ENCODE measurements around the gene ZNF133.
"Not testable (repeated sequence)": the region's sequence is repeated elsewhere in the genome, so short reads cannot be mapped to it uniquely, and the experiment has no call there.

The ZNF133 gene

DNA sequence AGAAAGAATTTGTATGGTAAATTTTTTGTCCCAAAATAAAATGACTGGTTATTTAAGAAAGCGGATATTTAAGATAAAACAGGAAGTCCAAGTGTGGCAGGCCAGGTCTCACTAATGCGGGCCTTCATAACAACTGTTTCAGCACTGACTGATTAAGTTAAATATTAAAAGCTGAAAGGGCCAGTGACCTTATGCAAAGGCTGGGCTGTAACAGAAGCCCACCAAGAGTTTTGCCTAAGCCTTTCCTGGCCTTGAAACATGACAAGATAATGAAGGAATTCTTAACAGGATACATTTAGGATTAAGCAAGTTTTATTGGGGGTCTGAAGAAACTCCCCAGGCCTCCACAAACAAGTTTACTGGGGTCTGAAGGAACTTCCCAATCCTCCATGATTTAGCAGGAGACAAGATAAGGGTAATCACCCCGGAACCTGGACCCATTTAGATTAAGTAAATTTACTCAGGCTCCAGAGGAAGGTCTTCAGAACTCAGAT lies 36.3 kb downstream of the ZNF133 start:
- in situ Hi-C loops (cut with HindIII; ENCODE audit: low pct_ligation_motif_present, low pct_unique_long_range_greater_than_20kb, low sequenced_read_pairs) = no loop called here
- peak; percentile 5 for DNase-seq

DNA sequence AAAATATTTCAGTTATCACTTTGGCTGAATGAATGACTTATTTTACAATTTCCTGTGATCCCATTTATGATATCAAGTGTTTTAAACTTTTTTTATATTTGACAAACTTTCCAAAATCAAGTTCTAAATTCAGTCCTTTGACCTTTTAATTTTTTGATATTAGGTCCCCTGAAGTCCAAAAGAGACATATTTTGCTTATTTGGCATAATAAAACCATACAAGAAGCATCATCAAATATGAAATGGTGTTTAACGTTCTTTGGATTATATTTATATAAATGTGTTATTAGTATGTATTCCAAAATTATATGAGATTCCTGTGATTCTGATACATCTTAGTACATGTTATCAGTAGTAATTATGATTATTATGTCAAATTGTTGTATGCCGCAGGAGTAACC lies 38.7 kb downstream of the ZNF133 start:
- in situ Hi-C loops (cut with HindIII; ENCODE audit: low pct_ligation_motif_present, low pct_unique_long_range_greater_than_20kb, low sequenced_read_pairs) = no loop called here
- DNase-seq = no peak

DNA sequence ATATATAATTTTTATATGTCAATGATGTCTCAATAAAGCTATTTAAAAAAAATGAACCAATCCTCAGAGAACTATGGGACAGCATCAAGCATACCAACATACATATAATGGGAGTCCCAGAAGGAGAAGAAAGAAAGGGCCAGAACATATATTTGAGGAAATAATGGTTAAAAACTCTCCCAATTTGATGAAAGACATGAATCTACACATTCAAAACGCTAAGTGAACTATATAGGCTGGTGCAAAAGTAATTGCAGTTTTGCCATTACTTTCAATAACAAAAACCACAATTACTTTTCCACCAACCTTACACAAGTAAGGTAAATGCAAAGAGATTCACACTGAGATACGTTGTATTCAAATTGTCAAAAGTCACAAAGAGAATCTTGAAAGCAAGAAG lies 43.4 kb downstream of the ZNF133 start:
- no peak for DNase-seq
- in situ Hi-C loops (cut with HindIII; ENCODE audit: low pct_ligation_motif_present, low pct_unique_long_range_greater_than_20kb, low sequenced_read_pairs) = no loop called here

DNA sequence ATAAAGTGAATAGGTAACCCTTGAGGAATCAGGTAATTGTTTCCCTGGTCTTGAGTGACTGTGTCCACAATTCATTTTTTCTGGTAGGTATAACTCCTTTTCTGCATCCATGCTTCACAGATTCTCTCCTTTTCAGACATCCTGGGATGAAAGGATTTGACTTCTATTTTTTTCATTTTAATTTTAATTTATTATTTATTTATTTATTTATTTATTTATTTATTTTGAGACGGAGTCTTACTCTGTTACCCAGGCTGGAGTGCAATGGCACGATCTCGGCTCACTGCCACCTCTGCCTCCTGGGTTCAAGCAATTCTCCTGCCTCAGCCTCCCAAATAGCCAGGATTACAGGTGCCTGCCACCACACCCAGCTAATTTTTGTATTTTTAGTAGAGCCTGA lies 61.4 kb downstream of the ZNF133 start:
- DNase-seq; in situ Hi-C loops (cut with HindIII; ENCODE audit: low pct_ligation_motif_present, low pct_unique_long_range_greater_than_20kb, low sequenced_read_pairs): not testable (repeated sequence)

DNA sequence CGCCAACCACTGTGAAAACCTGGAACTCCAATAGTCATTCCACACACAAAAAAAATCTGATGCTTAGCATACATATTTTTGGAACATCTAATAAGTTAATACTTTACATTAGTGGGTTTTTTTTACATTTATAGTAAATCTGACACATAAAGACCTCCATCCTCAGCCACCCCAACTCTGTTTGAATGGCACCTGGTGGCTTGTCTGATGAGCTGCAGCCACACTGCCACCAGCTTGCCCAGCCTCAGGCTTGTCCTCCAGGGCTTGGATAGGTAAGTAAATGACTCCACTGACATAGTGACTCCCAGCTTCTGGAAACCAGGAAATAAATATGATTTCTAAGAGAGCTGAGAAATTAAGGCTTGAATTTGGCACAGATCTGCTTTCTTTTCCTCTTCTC lies 71.5 kb downstream of the ZNF133 start:
- in situ Hi-C loops (cut with HindIII; ENCODE audit: low pct_ligation_motif_present, low pct_unique_long_range_greater_than_20kb, low sequenced_read_pairs) = no loop called here
- DNase-seq = no peak

DNA sequence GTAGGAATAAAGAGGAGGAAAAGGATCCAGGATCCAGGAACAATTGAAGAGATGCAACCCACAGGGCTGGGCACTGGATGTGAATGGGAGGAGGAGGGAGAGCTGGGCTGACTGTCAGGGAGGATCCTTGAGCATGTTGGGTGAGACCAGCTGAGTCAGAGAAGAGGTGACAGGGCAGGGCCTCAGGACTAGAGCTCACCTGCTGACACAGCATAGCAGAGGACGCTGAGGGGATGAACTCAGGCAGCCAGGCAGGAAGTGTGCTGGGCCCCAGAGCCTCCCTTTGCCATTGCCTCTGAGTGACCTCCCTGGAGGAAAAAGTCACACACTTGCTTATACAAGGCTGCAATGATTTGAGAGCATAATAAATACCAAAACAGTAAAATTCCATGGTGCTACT lies 72.3 kb downstream of the ZNF133 start:
- no peak for DNase-seq
- in situ Hi-C loops (cut with HindIII; ENCODE audit: low pct_ligation_motif_present, low pct_unique_long_range_greater_than_20kb, low sequenced_read_pairs) = no loop called here

DNA sequence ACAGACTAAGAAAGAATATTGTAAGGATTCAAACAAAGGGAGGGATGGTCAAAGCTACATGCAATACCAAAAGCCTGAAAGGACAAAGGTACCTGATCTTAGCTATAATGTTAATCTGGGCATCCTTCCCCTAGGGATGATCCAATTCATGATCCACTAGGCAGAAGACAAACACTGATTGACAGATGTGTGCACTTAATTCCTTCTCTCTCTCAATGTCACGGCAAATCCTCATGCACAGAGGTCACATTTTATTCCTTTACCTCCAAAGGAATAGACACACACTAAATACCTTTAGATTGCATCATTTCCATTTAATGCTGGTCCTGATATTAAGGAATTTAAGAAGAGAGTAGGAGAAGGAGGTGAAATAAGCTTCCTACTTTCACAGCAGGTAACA lies 73.4 kb downstream of the ZNF133 start:
- in situ Hi-C loops (cut with HindIII; ENCODE audit: low pct_ligation_motif_present, low pct_unique_long_range_greater_than_20kb, low sequenced_read_pairs) = no loop called here

DNA sequence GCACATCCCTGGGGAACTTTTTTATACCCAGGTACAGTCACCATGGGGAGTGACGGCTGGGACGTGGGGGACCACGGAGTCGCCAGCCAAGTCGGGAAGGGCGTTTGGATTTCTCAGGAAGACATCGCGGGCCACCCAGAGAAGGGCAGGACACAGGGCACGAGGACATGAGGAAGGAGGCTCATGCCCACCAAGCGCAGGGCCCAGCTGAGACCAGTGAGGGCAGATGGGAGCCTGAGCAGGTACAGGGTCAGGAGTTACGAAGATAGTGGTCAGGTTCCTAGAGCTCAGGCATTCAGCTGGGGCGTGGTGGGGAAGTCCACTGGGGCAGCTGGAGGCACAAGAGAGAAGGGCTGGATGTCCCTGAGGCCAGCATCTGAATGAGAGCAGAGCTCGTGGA lies 74.6 kb downstream of the ZNF133 start:
- no peak for DNase-seq
- in situ Hi-C loops (cut with HindIII; ENCODE audit: low pct_ligation_motif_present, low pct_unique_long_range_greater_than_20kb, low sequenced_read_pairs) = no loop called here

More for the DNA sequence above, 73.4 kb downstream of the ZNF133 start:
- DNase-seq = no peak

DNA sequence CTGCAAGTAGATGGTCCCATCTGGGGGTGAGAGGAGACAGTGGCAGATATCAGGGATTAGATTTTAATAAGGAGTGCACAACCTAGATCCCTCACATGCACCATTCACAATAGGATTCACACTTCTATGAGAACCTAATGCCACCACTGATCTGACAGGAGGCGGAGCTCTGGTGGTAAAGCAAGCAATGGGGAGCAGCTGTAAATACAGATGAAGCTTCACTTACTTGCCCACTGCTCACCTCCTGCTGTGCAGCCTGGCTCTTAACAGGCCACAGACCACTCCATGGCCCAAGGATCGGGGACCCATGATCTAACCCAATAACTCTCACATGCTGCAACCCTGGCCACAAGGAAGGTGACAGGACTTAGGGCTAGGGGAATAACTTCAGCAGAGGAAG lies 75.4 kb downstream of the ZNF133 start:
- in situ Hi-C loops (cut with HindIII; ENCODE audit: low pct_ligation_motif_present, low pct_unique_long_range_greater_than_20kb, low sequenced_read_pairs) = no loop called here

DNA sequence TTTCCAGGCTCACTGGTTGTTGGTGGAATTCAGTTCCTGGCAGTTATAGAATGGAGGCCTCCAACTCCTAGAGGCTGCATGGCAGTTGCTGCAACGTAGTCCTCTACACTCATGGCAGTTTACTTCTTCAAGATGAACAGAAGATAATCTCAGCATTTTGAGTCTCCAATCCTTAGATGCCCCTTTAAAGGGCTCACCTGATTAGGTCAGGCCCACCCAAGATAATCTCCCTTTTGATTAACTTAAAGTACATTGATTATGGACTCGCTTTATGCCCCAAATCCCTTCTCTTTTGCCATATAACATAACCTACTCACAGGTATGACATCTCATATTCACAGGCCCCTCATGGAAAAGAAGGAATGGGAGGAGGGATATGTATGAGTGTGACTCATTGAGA lies 76.4 kb downstream of the ZNF133 start:
- DNase-seq = no peak
- in situ Hi-C loops (cut with HindIII; ENCODE audit: low pct_ligation_motif_present, low pct_unique_long_range_greater_than_20kb, low sequenced_read_pairs) = no loop called here

More for the DNA sequence above, 75.4 kb downstream of the ZNF133 start:
- DNase-seq = no peak
